KG1 (cell line): Measurements from ENCODE around the gene PILRA.
"Not testable (repeated sequence)": the region's sequence is repeated elsewhere in the genome, so short reads cannot be mapped to it uniquely, and the experiment has no call there.

ENCODE experiments used
- DNase-seq: peaks from one replicate; lab custom pipeline; 2025; lab: John Stamatoyannopoulos, UW

The PILRA gene

GRCh38 chr7:100380196-100380595, 6.9 kb downstream of the PILRA start:
- DNase-seq = no peak

GRCh38 chr7:100381531-100382233, 8.4 kb downstream of the PILRA start:
- not testable (repeated sequence) for DNase-seq

GRCh38 chr7:100382234-100382853, 9.1 kb downstream of the PILRA start:
- not testable (repeated sequence) for DNase-seq

GRCh38 chr7:100384628-100385294, 11.5 kb downstream of the PILRA start:
- DNase-seq = no peak

- DNase-seq = no peak
Observed at GRCh38 chr7:100386940-100387339, 13.7 kb downstream of the PILRA start.

GRCh38 chr7:100387695-100388094, 14.4 kb downstream of the PILRA start:
- no peak for DNase-seq

GRCh38 chr7:100389437-100390088, 16.3 kb downstream of the PILRA start:
- DNase-seq = no peak

- no peak for DNase-seq
Observed at GRCh38 chr7:100390286-100391009, 17.2 kb downstream of the PILRA start.

- DNase-seq = no peak
Observed at GRCh38 chr7:100393233-100393905, 20.1 kb downstream of the PILRA start.

GRCh38 chr7:100394077-100394476, 20.8 kb downstream of the PILRA start:
- no peak for DNase-seq

GRCh38 chr7:100396421-100396982, 23.2 kb downstream of the PILRA start:
- DNase-seq = no peak

GRCh38 chr7:100397315-100398081, 24.2 kb downstream of the PILRA start:
- DNase-seq = no peak

- no peak for DNase-seq
Observed at GRCh38 chr7:100398239-100398638, 25.0 kb downstream of the PILRA start.

GRCh38 chr7:100400041-100400440, 26.8 kb downstream of the PILRA start:
- DNase-seq = no peak

GRCh38 chr7:100400656-100401055, 27.4 kb downstream of the PILRA start:
- DNase-seq = no peak

- no peak for DNase-seq
Observed at GRCh38 chr7:100401811-100402210, 28.5 kb downstream of the PILRA start.

- DNase-seq = no peak
Observed at GRCh38 chr7:100402241-100402640, 29.0 kb downstream of the PILRA start.

GRCh38 chr7:100406767-100407166, 33.5 kb downstream of the PILRA start:
- no peak for DNase-seq

GRCh38 chr7:100407285-100408180, 34.2 kb downstream of the PILRA start:
- no peak for DNase-seq
